K562 (cell line): Measurements from ENCODE around the gene IL10RB. TPM values are rescaled to one million over a fixed set of nuclear protein-coding genes. Genes with fewer than 3 reads are reported as not detected.
A peak's percentile ranks its signal among the peaks of the same experiment; 100 is the strongest.

Experiments
- BRCA1 ChIP-seq, 2 experiments: fragments of 450-650 bp in 1 of 2; sonication (generic) in 1 of 2; formaldehyde crosslinking in 1 of 2; IDR thresholded peaks; 2 replicates each; pipeline versions ENCODE4 v1.5.0 to v1.6.1; 2017 to 2020; ENCODE audit warnings: mild to moderate bottlenecking in 1 of 2, missing genetic modification reagents in 1 of 2
- CREBBP ChIP-seq: IDR thresholded peaks from one replicate; pipeline ENCODE4 v1.6.1; 2012; ENCODE audit warnings: low read depth, mild to moderate bottlenecking, control low read depth, inconsistent platforms, low read length
- FIP1L1 ChIP-seq: fragments of 200-400 bp; formaldehyde crosslinking; IDR thresholded peaks from 2 replicates; pipeline ENCODE4 v1.6.1; 2018; ENCODE audit warnings: mild to moderate bottlenecking, low read depth, low read length; ENCODE audit not compliant: poor library complexity, severe bottlenecking
- GATAD2A ChIP-seq: fragments of 450-650 bp; IDR thresholded peaks from 2 replicates; pipeline ENCODE4 v1.6.1; 2017
- NFYB ChIP-seq: IDR thresholded peaks from 2 replicates; pipeline ENCODE4 v1.6.1; 2011; ENCODE audit warnings: mild to moderate bottlenecking, moderate library complexity; ENCODE audit not compliant: insufficient read length; ENCODE audit errors: extremely low read depth
- NR2C1 ChIP-seq, 2 experiments: fragments of 450-650 bp; IDR thresholded peaks; 2 replicates each; pipeline ENCODE4 v1.6.1; 2017; ENCODE audit warnings: mild to moderate bottlenecking in 2 of 2, antibody characterized with exemption in 1 of 2, inconsistent platforms in 1 of 2, missing compliant biosample characterization in 1 of 2, missing genetic modification characterization in 1 of 2
- POLR2G ChIP-seq: fragments of 200-400 bp; formaldehyde crosslinking; IDR thresholded peaks from 2 replicates; pipeline ENCODE4 v1.6.1; 2017; ENCODE audit warnings: low read depth, mild to moderate bottlenecking, antibody characterized with exemption, low read length, moderate library complexity
- SRSF7 ChIP-seq: fragments of 200-400 bp; formaldehyde crosslinking; optimal IDR thresholded peaks from 2 replicates; pipeline ENCODE3; 2017; ENCODE audit warnings: mild to moderate bottlenecking, low read depth, low read length
- ZBTB17 ChIP-seq: fragments of 450-650 bp; formaldehyde crosslinking; IDR thresholded peaks from 2 replicates; pipeline ENCODE4 v1.4.0; 2020; ENCODE audit warnings: mild to moderate bottlenecking
- ZKSCAN3 ChIP-seq: fragments of 250-450 bp; sonication (Bioruptor Pico); IDR thresholded peaks from 2 replicates; pipeline ENCODE4 v1.4.0; 2020
- ZNF583 ChIP-seq: fragments of 250-450 bp; sonication (Bioruptor Pico); IDR thresholded peaks from 2 replicates; pipeline ENCODE4 v1.4.0; 2020
- ZNF785 ChIP-seq: fragments of 250-450 bp; sonication (Bioruptor Pico); IDR thresholded peaks from 2 replicates; pipeline ENCODE4 v1.4.0; 2020; ENCODE audit warnings: mild to moderate bottlenecking
- polyA plus RNA-seq, 8 experiments: library from polyadenylated mRNA; depleted of rRNA in 4 of 8; stranded (reverse) in 5 of 8; unstranded in 3 of 8; fragments of >200 nt; fragmentation: Nextera tagmentation in 2 of 8; fragmentation: Illumina TruSeq in 1 of 8; extraction: Ambion mirVana in 2 of 8; extraction: Trizol in 1 of 8; gene quantifications; 2 replicates each; pipeline versions ENCODE4 v1.2.1 to v1.2.3, GENCODE V29; 2011 to 2014; ENCODE audit warnings: inconsistent platforms in 1 of 8, missing spikeins in 1 of 8
- total RNA-seq, 7 experiments: library from RNA; depleted of rRNA in 6 of 7; stranded (reverse); fragments of >200 nt in 6 of 7; fragmentation: Illumina TruSeq in 2 of 7; extraction: Trizol in 2 of 7; gene quantifications; 2 replicates each; pipeline versions ENCODE4 v1.2.1 to v1.2.3, GENCODE V29; 2011 to 2021; ENCODE audit warnings: low replicate concordance in 1 of 7
- TF ChIP-seq, protein P1 (sequence below): sonication (generic); formaldehyde crosslinking; IDR thresholded peaks from 2 replicates; pipeline ENCODE4 v1.8.0; 2023; ENCODE audit warnings: missing genetic modification reagents, mild to moderate bottlenecking, borderline replicate concordance
- TF ChIP-seq, protein P2 (sequence below), 2 experiments: fragments of 450-650 bp; IDR thresholded peaks; 2 replicates each; pipeline ENCODE4 v1.6.1; 2018; ENCODE audit warnings: mild to moderate bottlenecking in 2 of 2, low read depth in 1 of 2; ENCODE audit not compliant: partially characterized antibody in 2 of 2
- TF ChIP-seq, protein P3 (sequence below): fragments of 250-450 bp; sonication (Bioruptor Pico); IDR thresholded peaks from 2 replicates; pipeline ENCODE4 v1.9.0; 2021; ENCODE audit warnings: mild to moderate bottlenecking
- TF ChIP-seq, protein P4 (sequence below): fragments of 450-650 bp; formaldehyde crosslinking; conservative IDR thresholded peaks from 2 replicates; pipeline ENCODE4 v1.4.0; 2022; ENCODE audit warnings: mild to moderate bottlenecking, missing genetic modification characterization

Gene IL10RB
- total and polyA plus RNA-seq, 9 of the 15 experiments (the other 6 are each of a cell fraction or from before 2014, with no cell fraction given): 10.9 to 33.8 (median 23.0) TPM

DNA sequence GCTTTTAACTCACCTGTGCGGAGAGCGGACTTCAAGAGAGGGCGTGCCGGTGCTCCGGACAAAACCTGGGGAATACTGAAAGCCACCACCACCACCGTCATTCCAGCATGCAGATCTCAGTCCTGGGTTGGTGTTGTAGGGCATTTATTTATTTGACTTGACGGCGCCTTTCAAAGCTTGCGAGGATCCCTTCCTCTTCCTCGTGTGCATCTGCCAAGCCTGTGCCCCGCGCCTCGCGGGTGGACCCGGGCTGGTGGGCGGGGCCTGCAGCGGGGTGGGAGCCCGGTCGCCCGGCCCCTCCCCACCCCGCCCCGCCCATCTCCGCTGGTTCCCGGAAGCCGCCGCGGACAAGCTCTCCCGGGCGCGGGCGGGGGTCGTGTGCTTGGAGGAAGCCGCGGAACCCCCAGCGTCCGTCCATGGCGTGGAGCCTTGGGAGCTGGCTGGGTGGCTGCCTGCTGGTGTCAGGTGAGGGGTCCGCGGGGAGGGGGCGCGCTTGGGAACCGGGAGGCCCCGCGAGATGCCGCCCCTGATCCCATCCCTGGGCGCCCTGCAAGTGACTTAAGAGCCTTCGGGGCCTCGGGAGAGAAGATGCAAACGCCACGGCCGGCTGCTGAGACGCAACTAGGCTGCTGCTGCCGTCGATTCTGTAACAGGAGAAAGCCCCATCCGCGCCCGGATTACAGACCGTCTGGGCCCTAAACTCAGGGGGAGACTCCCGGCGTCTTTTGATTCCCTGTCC, at the start of gene IL10RB (continued):
- TF ChIP-seq, protein P1, sequence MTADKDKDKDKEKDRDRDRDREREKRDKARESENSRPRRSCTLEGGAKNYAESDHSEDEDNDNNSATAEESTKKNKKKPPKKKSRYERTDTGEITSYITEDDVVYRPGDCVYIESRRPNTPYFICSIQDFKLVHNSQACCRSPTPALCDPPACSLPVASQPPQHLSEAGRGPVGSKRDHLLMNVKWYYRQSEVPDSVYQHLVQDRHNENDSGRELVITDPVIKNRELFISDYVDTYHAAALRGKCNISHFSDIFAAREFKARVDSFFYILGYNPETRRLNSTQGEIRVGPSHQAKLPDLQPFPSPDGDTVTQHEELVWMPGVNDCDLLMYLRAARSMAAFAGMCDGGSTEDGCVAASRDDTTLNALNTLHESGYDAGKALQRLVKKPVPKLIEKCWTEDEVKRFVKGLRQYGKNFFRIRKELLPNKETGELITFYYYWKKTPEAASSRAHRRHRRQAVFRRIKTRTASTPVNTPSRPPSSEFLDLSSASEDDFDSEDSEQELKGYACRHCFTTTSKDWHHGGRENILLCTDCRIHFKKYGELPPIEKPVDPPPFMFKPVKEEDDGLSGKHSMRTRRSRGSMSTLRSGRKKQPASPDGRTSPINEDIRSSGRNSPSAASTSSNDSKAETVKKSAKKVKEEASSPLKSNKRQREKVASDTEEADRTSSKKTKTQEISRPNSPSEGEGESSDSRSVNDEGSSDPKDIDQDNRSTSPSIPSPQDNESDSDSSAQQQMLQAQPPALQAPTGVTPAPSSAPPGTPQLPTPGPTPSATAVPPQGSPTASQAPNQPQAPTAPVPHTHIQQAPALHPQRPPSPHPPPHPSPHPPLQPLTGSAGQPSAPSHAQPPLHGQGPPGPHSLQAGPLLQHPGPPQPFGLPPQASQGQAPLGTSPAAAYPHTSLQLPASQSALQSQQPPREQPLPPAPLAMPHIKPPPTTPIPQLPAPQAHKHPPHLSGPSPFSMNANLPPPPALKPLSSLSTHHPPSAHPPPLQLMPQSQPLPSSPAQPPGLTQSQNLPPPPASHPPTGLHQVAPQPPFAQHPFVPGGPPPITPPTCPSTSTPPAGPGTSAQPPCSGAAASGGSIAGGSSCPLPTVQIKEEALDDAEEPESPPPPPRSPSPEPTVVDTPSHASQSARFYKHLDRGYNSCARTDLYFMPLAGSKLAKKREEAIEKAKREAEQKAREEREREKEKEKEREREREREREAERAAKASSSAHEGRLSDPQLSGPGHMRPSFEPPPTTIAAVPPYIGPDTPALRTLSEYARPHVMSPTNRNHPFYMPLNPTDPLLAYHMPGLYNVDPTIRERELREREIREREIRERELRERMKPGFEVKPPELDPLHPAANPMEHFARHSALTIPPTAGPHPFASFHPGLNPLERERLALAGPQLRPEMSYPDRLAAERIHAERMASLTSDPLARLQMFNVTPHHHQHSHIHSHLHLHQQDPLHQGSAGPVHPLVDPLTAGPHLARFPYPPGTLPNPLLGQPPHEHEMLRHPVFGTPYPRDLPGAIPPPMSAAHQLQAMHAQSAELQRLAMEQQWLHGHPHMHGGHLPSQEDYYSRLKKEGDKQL: no peak
- TF ChIP-seq GATAD2A: no peak
- TF ChIP-seq ZNF785: no peak
- no peak for TF ChIP-seq SRSF7
- TF ChIP-seq ZNF583: no peak
- no peak for TF ChIP-seq NR2C1 (IDR thresholded peaks at IDR 0.05)
- TF ChIP-seq NR2C1 (tag; IDR thresholded peaks at IDR 0.05): no peak
- TF ChIP-seq, protein P2, sequence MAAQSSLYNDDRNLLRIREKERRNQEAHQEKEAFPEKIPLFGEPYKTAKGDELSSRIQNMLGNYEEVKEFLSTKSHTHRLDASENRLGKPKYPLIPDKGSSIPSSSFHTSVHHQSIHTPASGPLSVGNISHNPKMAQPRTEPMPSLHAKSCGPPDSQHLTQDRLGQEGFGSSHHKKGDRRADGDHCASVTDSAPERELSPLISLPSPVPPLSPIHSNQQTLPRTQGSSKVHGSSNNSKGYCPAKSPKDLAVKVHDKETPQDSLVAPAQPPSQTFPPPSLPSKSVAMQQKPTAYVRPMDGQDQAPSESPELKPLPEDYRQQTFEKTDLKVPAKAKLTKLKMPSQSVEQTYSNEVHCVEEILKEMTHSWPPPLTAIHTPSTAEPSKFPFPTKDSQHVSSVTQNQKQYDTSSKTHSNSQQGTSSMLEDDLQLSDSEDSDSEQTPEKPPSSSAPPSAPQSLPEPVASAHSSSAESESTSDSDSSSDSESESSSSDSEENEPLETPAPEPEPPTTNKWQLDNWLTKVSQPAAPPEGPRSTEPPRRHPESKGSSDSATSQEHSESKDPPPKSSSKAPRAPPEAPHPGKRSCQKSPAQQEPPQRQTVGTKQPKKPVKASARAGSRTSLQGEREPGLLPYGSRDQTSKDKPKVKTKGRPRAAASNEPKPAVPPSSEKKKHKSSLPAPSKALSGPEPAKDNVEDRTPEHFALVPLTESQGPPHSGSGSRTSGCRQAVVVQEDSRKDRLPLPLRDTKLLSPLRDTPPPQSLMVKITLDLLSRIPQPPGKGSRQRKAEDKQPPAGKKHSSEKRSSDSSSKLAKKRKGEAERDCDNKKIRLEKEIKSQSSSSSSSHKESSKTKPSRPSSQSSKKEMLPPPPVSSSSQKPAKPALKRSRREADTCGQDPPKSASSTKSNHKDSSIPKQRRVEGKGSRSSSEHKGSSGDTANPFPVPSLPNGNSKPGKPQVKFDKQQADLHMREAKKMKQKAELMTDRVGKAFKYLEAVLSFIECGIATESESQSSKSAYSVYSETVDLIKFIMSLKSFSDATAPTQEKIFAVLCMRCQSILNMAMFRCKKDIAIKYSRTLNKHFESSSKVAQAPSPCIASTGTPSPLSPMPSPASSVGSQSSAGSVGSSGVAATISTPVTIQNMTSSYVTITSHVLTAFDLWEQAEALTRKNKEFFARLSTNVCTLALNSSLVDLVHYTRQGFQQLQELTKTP (IDR thresholded peaks at IDR 0.05; ENCODE audit: low read depth in 1 of 2, partially characterized antibody in 2 of 2): no peak
- no peak for TF ChIP-seq ZKSCAN3 (CRISPR knock-in tag)
- no peak for TF ChIP-seq BRCA1 (IDR thresholded peaks at IDR 0.05)
- TF ChIP-seq BRCA1 (CRISPR knock-in tag; IDR thresholded peaks at IDR 0.05): no peak
- TF ChIP-seq POLR2G: peak; percentile 87
- no peak for TF ChIP-seq NFYB
- TF ChIP-seq, protein P3, sequence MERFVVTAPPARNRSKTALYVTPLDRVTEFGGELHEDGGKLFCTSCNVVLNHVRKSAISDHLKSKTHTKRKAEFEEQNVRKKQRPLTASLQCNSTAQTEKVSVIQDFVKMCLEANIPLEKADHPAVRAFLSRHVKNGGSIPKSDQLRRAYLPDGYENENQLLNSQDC: no peak
- TF ChIP-seq, protein P4, sequence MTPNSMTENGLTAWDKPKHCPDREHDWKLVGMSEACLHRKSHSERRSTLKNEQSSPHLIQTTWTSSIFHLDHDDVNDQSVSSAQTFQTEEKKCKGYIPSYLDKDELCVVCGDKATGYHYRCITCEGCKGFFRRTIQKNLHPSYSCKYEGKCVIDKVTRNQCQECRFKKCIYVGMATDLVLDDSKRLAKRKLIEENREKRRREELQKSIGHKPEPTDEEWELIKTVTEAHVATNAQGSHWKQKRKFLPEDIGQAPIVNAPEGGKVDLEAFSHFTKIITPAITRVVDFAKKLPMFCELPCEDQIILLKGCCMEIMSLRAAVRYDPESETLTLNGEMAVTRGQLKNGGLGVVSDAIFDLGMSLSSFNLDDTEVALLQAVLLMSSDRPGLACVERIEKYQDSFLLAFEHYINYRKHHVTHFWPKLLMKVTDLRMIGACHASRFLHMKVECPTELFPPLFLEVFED (CRISPR knock-in tag): no peak
- no peak for TF ChIP-seq CREBBP
- TF ChIP-seq ZBTB17 (CRISPR knock-in tag): peak; percentile 64; the same call in 1 of the 2 replicates
- TF ChIP-seq FIP1L1: no peak
